IMR-90 (cell line): ENCODE data around the gene CYP19A1. TPM values are rescaled to one million over a fixed set of nuclear protein-coding genes. Genes with fewer than 3 reads are reported as not detected.

Experiments
- BHLHE40 ChIP-seq: fragments of 150-350 bp; IDR thresholded peaks from 2 replicates; pipeline ENCODE4 v1.6.1; 2016; ENCODE audit warnings: mild to moderate bottlenecking, low read depth, low read length
- CEBPB ChIP-seq: IDR thresholded peaks from 2 replicates; pipeline ENCODE4 v1.6.1; 2012; ENCODE audit warnings: low read depth, low read length, improper control_type of control experiment
- MAZ ChIP-seq: IDR thresholded peaks from 2 replicates; pipeline ENCODE4 v1.6.1; 2012; ENCODE audit warnings: low read depth, mild to moderate bottlenecking, low read length, improper control_type of control experiment, moderate library complexity, borderline replicate concordance
- MXI1 ChIP-seq: IDR thresholded peaks from 2 replicates; pipeline ENCODE4 v1.6.1; 2012; ENCODE audit warnings: low read depth, mild to moderate bottlenecking, low read length, moderate library complexity, borderline replicate concordance
- POLR2A ChIP-seq: IDR thresholded peaks from 2 replicates; pipeline ENCODE4 v1.6.1; 2012; ENCODE audit warnings: mild to moderate bottlenecking, low read depth, low read length
- RAD21 ChIP-seq: IDR thresholded peaks from 2 replicates; pipeline ENCODE4 v1.6.1; 2012; ENCODE audit warnings: low read length, improper control_type of control experiment
- RCOR1 ChIP-seq: IDR thresholded peaks from 2 replicates; pipeline ENCODE4 v1.6.1; 2012; ENCODE audit warnings: mild to moderate bottlenecking, low read length, improper control_type of control experiment; ENCODE audit not compliant: insufficient replicate concordance
- SMC3 ChIP-seq: fragments of 150-350 bp; IDR thresholded peaks from 2 replicates; pipeline ENCODE4 v1.6.1; 2016; ENCODE audit warnings: low read depth, mild to moderate bottlenecking, antibody characterized with exemption, low read length, moderate library complexity
- polyA plus RNA-seq, 3 experiments: library from polyadenylated mRNA; depleted of rRNA; stranded (reverse); fragments of >200 nt; gene quantifications; 2 replicates each; pipeline ENCODE4 v1.2.3, GENCODE V29; 2012; ENCODE audit warnings: low replicate concordance in 1 of 3
- total RNA-seq: library from RNA; depleted of rRNA; stranded (reverse); fragments of >200 nt; gene quantifications from 2 replicates; pipeline ENCODE4 v1.2.3, GENCODE V29; 2012

Gene CYP19A1
- total and polyA plus RNA-seq, 2 of the 4 experiments (the other 2 are of a cell fraction), result not detected

DNA sequence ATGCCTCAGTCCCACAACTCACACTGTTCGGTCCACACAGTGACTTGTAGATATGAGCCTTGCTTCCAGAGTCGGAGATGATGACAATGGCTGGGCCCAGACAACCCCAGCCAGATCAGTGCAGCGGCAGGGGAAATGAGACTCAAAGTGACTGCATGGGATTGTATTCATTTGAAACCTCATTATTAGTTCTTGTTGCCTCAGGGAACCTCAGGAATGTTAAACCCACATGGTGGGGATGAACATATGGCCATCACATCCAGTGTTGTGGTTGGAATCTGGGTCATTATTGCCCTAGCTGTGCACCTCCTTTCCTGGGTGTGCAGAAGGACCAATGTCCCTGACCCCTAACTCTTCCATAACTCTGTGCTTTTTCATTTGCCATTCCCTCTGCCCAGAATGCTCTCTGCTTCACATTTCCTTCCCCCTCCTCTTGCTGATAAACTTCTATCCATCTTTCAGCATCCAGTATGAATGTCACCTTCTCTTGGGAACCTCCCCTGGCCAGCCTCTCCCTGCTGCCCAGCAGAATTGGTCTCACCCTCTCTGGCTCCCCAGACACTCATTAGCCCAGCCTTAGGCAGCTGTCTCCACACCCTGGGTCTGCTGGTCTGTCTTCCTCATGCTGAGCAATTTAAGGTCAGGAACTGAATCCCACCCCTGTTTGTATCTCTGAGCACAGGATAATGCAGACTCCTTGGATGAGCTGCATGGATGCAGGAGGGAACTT, 176.7 kb downstream of the CYP19A1 start (continued):
- no peak for TF ChIP-seq SMC3
- no peak for TF ChIP-seq MAZ
- no peak for TF ChIP-seq POLR2A
- TF ChIP-seq BHLHE40, result no peak
- no peak for TF ChIP-seq RAD21
- no peak for TF ChIP-seq RCOR1
- no peak for TF ChIP-seq CEBPB
- no peak for TF ChIP-seq MXI1
